Fibroblast of pulmonary artery (primary cell): Measurements from ENCODE around the gene SYT7.

Experiments used
- DNase-seq: peaks from one replicate; pipeline ENCODE4 v3.0.0-alpha.2; 2010; ENCODE audit warnings: low read depth
- H3K4me3 ChIP-seq: replicated peaks from 2 replicates; pipeline ENCODE4 v1.5.1; 2011; ENCODE audit warnings: low read depth, mild to moderate bottlenecking, control low read depth, low read length, moderate library complexity
- TF ChIP-seq, protein P1 (sequence below): IDR thresholded peaks from 2 replicates; pipeline ENCODE4 v1.5.1; 2011; ENCODE audit warnings: mild to moderate bottlenecking, control low read depth, low read length, inconsistent platforms; ENCODE audit errors: missing control alignments

Gene SYT7

GRCh38 chr11:61575886-61576861, 4.7 kb downstream of the SYT7 start:
- no peak for DNase-seq
- no peak overlapping the region for H3K4me3 ChIP-seq
- TF ChIP-seq, protein P1, sequence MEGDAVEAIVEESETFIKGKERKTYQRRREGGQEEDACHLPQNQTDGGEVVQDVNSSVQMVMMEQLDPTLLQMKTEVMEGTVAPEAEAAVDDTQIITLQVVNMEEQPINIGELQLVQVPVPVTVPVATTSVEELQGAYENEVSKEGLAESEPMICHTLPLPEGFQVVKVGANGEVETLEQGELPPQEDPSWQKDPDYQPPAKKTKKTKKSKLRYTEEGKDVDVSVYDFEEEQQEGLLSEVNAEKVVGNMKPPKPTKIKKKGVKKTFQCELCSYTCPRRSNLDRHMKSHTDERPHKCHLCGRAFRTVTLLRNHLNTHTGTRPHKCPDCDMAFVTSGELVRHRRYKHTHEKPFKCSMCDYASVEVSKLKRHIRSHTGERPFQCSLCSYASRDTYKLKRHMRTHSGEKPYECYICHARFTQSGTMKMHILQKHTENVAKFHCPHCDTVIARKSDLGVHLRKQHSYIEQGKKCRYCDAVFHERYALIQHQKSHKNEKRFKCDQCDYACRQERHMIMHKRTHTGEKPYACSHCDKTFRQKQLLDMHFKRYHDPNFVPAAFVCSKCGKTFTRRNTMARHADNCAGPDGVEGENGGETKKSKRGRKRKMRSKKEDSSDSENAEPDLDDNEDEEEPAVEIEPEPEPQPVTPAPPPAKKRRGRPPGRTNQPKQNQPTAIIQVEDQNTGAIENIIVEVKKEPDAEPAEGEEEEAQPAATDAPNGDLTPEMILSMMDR = no peak

DNA sequence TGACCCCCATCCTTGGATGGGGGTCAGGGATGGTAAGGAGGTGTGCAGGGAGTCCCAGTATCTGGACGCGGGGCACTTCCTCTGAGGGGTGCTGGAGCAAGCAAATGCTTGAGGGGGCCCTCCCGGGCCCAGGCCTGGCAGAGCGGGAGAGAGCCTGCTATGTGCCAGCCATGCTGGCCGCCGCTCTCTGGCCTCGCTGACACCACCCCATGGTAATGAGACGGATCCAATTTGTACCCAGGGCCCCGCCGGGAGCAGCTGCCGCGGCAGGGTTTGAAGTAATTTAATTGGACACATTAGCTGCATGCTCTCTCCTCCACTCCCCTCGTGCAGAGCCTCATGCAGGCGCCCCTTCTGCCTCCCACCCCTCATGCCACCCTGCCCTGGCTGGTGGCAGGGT, 6.3 kb downstream of the SYT7 start:
- no peak overlapping the region for H3K4me3 ChIP-seq
- DNase-seq = no peak
- TF ChIP-seq, protein P1 = no peak

DNA sequence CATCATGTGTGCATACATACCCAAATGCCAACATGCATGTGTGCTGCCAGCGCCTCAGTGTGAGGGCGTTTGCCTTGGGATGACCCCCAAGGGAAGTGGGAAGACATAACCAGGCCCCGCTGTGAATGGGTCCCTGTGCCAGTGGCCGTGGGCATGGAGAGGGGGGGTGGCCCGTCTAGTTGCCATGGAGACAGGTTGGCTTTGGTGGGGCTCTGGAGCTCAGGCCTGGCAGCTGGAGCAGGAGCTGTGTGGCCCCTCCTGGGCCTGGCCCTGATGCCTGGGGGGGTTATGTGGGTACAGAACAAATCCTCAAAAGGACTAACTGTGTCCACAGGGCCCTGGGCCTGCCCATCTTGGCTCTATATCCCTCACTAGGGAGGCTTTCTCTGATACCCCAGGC, 8.0 kb downstream of the SYT7 start:
- H3K4me3 ChIP-seq = no peak overlapping the region
- TF ChIP-seq, protein P1 = no peak
- DNase-seq = no peak

GRCh38 chr11:61571869-61572268, 9.0 kb downstream of the SYT7 start:
- TF ChIP-seq, protein P1 = no peak
- no peak for DNase-seq
- no peak overlapping the region for H3K4me3 ChIP-seq

DNA sequence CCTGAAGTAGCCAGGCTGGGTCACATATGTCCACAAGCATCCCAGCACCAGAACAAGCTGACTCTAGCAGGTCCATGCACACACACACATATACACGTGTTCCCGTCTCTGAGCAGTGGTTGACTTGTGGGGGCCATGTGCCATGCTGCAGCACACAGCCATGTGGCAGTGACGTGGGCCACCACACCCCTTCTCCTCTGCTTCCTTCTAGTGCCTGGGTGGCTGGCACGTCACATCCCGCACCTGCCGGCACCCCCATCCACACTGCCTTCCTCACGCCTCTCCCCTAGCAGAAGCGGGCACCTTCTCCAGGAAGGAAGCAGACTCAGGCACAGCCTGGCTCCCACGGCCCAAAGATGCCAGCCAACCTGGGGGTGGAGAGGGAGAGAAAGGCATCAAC, 9.5 kb downstream of the SYT7 start:
- DNase-seq = no peak
- H3K4me3 ChIP-seq = no peak overlapping the region
- TF ChIP-seq, protein P1 = no peak

DNA sequence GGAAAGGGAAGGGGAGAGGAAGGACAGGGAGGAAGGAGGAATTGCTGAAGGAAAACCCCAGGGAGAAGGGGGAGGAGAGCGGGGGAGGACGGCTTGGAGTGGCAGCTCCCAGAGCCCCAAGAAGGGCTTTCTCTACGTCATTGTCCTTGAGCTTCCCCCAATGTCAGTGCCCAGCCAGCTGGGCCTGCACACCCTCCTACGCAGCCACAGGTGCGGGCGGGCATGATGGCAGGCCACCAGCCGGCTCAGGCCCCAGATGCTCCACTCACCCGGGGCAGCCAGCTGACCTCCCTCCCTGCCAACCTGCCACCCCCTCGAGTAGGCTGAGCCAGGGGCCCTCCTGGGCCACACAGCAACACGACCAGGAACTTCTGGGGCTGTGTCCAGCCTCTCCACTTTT, 11.2 kb downstream of the SYT7 start:
- no peak for DNase-seq
- H3K4me3 ChIP-seq = no peak overlapping the region
- TF ChIP-seq, protein P1 = no peak

DNA sequence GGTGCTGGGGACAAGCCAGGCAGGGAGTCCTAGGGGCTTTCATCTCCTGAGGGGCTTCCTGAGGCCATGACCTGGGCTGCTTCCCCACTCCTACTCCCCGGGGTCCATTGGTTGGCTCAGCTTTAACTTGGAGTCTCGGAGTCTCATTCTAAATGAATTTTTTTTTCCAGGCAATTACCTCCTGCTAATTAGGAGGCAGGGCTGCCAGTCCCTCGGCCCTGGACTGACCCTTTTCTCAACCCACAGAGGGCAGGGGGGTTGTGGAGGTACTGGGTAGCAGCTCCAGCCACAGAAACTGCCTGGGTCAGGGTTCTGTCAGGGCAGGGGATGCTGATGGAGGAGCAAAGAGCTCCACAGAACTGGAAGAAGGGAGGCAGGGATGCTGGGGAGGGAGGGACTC, 11.9 kb downstream of the SYT7 start:
- no peak overlapping the region for H3K4me3 ChIP-seq
- DNase-seq = no peak
- TF ChIP-seq, protein P1 = no peak
